Activated naive CD8-positive, alpha-beta T cell (primary cell): Measurements from ENCODE around the gene HDAC10.

Experiments
- H3K27ac Mint-ChIP-seq: one replicate; pipeline ENCODE4 v1.8.0; 2021; ENCODE audit warnings: mixed read lengths
- H3K27me3 Mint-ChIP-seq: one replicate; pipeline ENCODE4 v1.8.0; 2021; ENCODE audit warnings: mixed read lengths
- H3K36me3 Mint-ChIP-seq: one replicate; pipeline ENCODE4 v1.8.0; 2021; ENCODE audit warnings: mixed read lengths
- H3K4me1 Mint-ChIP-seq: one replicate; pipeline ENCODE4 v1.8.0; 2021; ENCODE audit warnings: low read depth, mixed read lengths
- H3K4me3 Mint-ChIP-seq: one replicate; pipeline ENCODE4 v1.8.0; 2021; ENCODE audit warnings: mild to moderate bottlenecking, mixed read lengths
- H3K9me3 Mint-ChIP-seq: one replicate; pipeline ENCODE4 v1.8.0; 2021; ENCODE audit warnings: low read depth, mixed read lengths

Gene HDAC10

DNA sequence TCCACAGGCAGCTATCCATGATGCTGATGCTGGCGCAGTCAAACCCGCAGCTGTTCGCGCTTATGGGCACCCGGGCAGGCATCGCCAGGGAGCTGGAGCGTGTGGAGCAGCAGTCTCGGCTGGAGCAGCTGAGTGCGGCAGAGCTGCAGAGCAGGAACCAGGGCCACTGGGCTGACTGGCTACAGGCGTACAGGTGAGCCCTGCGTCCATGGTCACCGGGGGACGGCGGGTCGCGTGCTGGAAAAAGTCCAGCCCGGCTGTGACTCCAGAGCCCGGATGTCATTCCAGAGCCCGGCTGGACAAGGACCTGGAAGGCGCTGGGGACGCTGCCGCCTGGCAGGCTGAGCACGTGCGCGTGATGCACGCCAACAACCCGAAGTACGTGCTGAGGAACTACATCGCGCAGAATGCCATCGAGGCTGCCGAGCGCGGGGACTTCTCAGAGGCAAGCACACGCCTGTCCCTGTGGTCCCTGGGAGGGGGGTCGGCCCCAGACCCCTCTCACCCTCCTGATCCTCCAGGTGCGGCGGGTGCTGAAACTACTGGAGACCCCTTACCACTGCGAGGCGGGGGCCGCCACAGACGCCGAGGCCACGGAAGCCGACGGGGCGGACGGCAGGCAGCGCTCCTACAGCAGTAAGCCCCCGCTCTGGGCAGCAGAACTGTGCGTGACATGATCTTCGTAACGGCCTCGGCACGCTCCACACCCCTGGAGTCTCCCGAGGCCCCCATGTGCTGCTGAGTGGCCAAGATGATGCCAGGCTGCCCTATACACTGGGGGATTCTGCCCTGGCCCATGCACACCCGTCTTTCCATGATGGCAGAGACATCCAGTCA, 34.2 kb downstream of the HDAC10 start:
- Mint-ChIP-seq H3K4me3 (no peak overlapping the region), H3K27ac (no peak overlapping the region), H3K36me3 (peaks cover 2% of the 10 kb centered on the region), H3K4me1 (peaks cover 13% of the 10 kb centered on the region), H3K9me3 (no peaks in the 10 kb centered on the region), H3K27me3 (no peaks in the 10 kb centered on the region)

DNA sequence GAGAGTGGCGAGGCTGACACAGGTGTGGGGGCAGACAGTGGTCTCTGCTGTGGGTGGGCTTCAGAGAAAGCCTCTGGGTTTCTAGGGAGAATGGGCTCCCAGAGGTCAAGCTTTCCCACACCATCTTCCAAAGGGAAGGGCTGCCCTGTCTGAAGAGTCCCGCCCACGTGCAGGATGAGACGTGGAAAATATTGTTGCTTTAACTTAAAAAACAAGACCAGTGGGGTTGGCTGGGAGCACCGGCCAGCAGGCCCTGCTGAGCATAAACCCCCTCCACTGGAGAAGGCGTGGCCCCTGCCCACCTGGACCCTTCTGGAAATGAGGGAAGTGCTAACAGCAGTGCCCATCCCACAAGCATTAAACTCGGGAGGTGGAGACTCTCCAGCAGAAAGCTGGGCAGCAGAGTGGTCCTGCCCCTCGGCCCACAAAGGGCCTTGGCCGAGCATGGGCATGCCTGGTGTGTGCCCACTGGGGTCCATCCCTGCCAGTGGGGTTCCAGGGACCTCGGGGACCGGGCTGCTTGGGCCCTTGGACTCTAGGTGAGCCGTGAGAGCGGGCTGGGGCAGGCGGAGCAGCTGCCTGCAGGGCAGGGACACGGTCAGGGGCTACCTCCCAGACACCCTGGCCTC, 34.9 kb downstream of the HDAC10 start:
- Mint-ChIP-seq H3K4me3 (no peak overlapping the region), H3K27ac (no peak overlapping the region), H3K27me3 (no peaks in the 10 kb centered on the region), H3K4me1 (peaks cover 16% of the 10 kb centered on the region), H3K9me3 (no peaks in the 10 kb centered on the region), H3K36me3 (peaks cover 2% of the 10 kb centered on the region)

DNA sequence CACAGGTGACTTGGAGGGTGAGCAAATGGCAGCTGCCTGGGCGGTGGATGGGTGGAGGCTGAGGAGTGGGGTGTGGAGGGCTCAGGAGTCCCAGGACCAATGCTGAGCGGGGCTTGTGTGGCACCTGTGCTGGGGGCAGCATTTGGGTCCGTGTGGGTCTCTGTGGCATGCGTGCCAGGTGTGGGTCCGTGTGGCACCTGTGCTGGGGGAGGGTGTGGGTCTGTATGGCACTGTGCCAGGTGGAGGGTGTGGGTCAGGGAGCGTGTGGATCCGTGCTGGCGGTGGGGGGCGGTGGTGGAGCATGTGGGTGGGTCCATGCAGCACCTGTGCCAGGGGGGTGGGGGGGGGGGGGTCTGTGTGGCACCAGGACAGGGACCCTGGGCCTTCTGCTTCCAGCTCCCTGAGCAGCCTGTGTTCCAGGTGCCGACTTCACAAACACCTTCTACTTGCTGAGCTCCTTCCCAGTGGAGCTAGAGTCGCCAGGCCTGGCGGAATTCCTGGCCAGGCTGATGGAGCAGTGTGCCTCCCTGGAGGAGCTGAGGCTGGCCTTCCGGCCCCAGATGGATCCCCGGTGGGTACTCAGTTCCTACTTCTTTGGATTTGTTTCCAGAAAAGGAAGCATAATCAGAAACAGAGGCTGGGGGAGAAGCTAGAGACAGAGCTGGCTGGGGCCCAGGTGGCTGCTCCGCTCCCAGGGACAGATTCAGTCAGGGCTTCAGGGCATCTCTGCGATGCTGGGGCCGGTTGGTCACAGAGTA, 35.6 kb downstream of the HDAC10 start:
- no peak overlapping the region for H3K27ac Mint-ChIP-seq
- no peaks in the 10 kb centered on the region for H3K9me3 Mint-ChIP-seq
- H3K4me1 Mint-ChIP-seq = peaks cover 19% of the 10 kb centered on the region
- no peak overlapping the region for H3K4me3 Mint-ChIP-seq
- H3K36me3 Mint-ChIP-seq = peaks cover 2% of the 10 kb centered on the region
- no peaks in the 10 kb centered on the region for H3K27me3 Mint-ChIP-seq

- peak overlapping the region; percentile 10 for H3K27ac Mint-ChIP-seq
- peaks cover 22% of the 10 kb centered on the region for H3K4me1 Mint-ChIP-seq
- no peaks in the 10 kb centered on the region for H3K9me3 Mint-ChIP-seq
- H3K27me3 Mint-ChIP-seq = no peaks in the 10 kb centered on the region
- no peak overlapping the region for H3K4me3 Mint-ChIP-seq
- peaks cover 2% of the 10 kb centered on the region for H3K36me3 Mint-ChIP-seq
Observed at GRCh38 chr22:50213263-50213662, 37.8 kb downstream of the HDAC10 start.

DNA sequence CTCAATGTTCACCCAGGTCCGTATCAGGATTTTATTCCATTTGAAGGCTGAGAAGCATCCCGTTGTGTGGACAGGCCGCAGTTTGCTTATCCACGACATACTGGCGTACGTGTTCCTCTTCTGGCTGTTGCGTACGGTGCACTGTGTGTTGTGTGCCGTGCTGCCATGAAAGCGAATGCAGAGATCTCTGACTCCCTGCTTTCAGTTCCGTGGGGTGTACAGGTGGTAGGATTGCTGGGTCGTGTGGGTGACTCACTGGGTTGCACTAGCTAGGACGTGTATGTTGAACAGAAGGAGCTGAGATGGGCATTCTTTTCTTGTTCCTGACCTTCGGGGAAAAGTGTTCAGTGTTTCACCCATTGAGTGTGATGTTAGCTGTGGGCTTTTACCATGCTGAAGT, 39.9 kb downstream of the HDAC10 start:
- no peaks in the 10 kb centered on the region for H3K9me3 Mint-ChIP-seq
- H3K4me1 Mint-ChIP-seq = peaks cover 22% of the 10 kb centered on the region
- H3K4me3 Mint-ChIP-seq = no peak overlapping the region
- H3K36me3 Mint-ChIP-seq = peaks cover 2% of the 10 kb centered on the region
- H3K27ac Mint-ChIP-seq = no peak overlapping the region
- H3K27me3 Mint-ChIP-seq = no peaks in the 10 kb centered on the region

GRCh38 chr22:50210378-50211139, 40.5 kb downstream of the HDAC10 start:
- Mint-ChIP-seq H3K27ac (no peak overlapping the region), H3K27me3 (no peaks in the 10 kb centered on the region), H3K36me3 (peaks cover 2% of the 10 kb centered on the region), H3K9me3 (no peaks in the 10 kb centered on the region), H3K4me1 (peaks cover 22% of the 10 kb centered on the region), H3K4me3 (no peak overlapping the region)

GRCh38 chr22:50209893-50210292, 41.2 kb downstream of the HDAC10 start:
- no peaks in the 10 kb centered on the region for H3K27me3 Mint-ChIP-seq
- H3K36me3 Mint-ChIP-seq = peaks cover 2% of the 10 kb centered on the region
- peaks cover 27% of the 10 kb centered on the region for H3K4me1 Mint-ChIP-seq

GRCh38 chr22:50208939-50209892, 41.8 kb downstream of the HDAC10 start:
- Mint-ChIP-seq H3K27ac (peak overlapping the region; percentile 85), H3K36me3 (peaks cover 2% of the 10 kb centered on the region), H3K27me3 (no peaks in the 10 kb centered on the region), H3K4me1 (peaks cover 28% of the 10 kb centered on the region), H3K4me3 (no peak overlapping the region), H3K9me3 (no peaks in the 10 kb centered on the region)

More at GRCh38 chr22:50209893-50210292, 41.2 kb downstream of the HDAC10 start:
- no peak overlapping the region for H3K4me3 Mint-ChIP-seq
- peak overlapping the region; percentile 85 for H3K27ac Mint-ChIP-seq
- H3K9me3 Mint-ChIP-seq = no peaks in the 10 kb centered on the region

- Mint-ChIP-seq H3K4me3 (no peak overlapping the region), H3K27me3 (no peaks in the 10 kb centered on the region), H3K27ac (no peak overlapping the region), H3K4me1 (peaks cover 29% of the 10 kb centered on the region), H3K36me3 (peaks cover 2% of the 10 kb centered on the region), H3K9me3 (no peaks in the 10 kb centered on the region)
Observed at GRCh38 chr22:50208430-50208938, 42.6 kb downstream of the HDAC10 start.

DNA sequence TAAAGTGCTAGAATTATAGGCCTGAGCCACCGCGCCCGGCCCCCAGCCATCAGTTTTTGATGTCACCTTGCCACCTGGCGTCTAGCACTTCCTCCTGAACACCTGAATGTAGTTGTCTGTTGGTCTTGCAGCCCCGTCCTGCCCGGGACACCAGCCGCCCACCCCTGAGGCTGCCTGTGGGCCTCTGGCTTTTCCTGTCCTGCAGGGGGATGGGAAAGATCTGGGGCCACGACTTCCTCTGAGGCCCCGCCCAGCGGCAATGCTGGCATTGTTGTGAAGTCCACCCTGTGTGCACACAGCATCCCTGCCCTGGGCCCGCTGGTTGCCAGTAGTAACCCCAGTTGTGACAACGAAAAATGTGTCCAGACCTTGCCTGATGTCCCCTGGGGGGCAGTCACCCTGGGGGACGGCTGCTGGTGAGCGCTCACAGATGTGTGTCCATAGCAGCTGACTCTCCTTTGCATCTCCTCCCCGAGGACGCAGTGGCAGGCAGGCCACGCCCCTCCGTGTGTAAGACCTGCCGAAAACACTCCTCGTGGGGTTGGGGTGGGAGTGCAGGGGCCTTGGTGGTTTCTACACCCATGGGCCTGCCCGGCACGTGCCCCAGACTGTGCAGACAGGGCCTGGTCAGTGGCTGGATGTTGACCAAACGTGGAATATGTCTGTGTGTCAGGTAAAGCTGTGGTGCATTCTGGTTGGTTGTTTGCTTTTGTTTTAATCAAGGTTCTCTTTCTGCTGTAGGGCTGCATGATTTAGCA, 43.5 kb downstream of the HDAC10 start:
- no peak overlapping the region for H3K4me3 Mint-ChIP-seq
- peaks cover 29% of the 10 kb centered on the region for H3K4me1 Mint-ChIP-seq
- H3K9me3 Mint-ChIP-seq = no peaks in the 10 kb centered on the region
- H3K27ac Mint-ChIP-seq = no peak overlapping the region
- peaks cover 2% of the 10 kb centered on the region for H3K36me3 Mint-ChIP-seq
- H3K27me3 Mint-ChIP-seq = no peaks in the 10 kb centered on the region

DNA sequence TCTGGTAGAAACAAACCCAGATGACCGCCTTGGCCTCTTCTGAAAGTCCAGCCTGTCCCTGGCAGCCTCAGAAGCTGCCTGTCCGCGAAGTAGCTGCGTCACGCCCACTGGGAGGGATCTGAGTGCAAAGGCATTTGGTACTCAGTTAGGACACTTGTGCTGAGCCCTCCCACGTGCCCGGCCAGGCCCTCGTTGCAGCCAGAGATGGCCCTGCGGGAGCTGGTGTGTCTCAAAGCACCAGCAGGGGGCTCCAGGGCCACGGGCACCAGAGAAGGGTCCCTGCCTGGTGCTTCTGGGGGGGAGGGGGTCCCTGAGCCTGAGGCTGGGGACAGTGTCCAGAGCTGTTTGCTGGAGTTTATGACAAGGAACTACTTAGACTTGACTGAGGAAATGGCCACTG, 44.5 kb downstream of the HDAC10 start:
- Mint-ChIP-seq H3K27ac (no peak overlapping the region), H3K27me3 (no peaks in the 10 kb centered on the region), H3K4me3 (no peak overlapping the region), H3K36me3 (no peaks in the 10 kb centered on the region), H3K4me1 (peaks cover 33% of the 10 kb centered on the region), H3K9me3 (no peaks in the 10 kb centered on the region)

DNA sequence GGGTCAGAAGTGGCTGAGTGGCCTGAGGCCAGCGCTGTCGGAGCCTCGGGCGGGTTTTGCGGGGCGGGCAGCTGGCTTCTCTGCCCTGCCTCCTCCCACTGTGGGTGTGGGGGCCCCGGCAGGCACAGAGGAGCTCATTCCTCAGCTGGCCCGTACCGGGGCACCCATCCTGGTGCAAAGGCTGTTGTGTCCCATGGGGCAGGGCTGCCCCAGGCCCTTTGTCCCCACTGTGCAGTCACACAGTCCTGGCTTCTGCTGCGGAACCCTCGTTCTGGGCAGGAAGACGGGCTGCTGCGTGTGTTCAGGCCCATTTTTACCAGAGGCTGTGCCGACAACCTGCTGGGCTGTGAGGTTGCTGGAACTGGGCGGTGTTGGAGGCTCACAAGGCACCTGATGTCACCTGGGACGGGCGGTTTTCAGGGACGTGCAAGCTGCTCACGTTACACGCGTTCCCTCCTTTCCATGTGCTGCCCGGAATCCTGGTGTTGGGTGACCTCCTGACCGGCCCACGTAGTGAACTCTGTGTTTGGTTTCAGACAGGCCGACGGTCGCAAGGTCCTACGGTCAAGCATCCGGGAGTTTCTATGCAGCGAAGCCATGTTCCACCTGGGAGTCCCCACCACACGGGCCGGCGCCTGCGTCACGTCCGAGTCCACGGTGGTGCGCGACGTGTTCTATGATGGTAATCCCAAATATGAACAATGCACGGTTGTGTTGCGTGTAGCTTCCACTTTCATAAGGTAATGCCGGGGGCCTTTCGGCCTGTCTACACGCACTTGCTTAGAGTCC, 45.1 kb downstream of the HDAC10 start:
- no peaks in the 10 kb centered on the region for H3K27me3 Mint-ChIP-seq
- H3K36me3 Mint-ChIP-seq = no peaks in the 10 kb centered on the region
- no peaks in the 10 kb centered on the region for H3K9me3 Mint-ChIP-seq
- H3K4me3 Mint-ChIP-seq = no peak overlapping the region
- peaks cover 29% of the 10 kb centered on the region for H3K4me1 Mint-ChIP-seq
- no peak overlapping the region for H3K27ac Mint-ChIP-seq
